ENCODE results near the gene TRIP13. TPM values are rescaled to one million over a fixed set of nuclear protein-coding genes. Genes with fewer than 3 reads are reported as not detected.

The TRIP13 gene
- polyA plus RNA-seq, 3 donors: 0.24 to 1.2 TPM; not detected in 1

DNA sequence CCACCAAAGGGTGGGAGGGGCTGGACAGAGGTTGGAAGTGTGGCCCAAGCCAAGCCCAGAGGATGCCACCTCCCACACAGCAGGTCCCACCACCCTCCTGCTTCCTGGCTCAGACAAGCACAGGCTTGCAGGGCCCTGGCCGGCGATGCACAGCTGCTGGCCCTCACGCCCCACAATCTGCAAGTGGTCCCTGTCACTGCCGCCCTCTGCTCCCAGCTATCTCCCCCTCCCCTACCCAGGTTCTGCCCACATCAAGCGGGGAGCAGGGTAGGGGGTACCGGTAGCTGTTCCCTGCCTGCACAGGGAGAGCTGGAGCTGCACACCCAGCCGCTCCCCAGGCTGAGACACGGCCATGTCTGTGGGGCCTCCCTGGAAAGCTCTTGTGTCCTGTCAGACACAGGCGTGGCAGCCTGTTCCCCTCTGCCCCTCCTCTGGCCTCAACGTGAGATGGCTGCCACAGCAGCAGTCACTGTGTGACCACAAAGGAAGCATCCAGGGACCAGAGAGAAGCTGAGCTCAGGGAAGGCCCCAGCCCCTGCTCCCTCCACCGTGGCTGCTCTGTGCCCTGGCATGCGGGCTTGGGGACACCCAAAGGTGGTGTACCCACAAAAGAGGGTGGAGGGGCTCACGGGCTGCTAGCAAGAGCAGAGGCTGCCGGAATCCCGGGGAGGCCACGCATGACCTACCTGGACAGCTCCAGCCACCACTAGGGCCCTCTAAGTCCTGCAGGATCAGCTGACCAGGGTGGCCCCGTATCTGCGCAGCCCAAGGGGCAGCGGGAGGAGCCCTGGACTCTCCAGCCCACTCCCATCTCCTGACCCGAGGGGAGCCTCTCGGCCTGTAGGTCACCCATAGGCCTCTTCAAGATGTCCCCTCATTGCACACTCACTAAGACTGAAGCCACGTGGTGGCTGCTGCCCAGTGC, 31.0 kb upstream of the TRIP13 start:
- 86% methylated on average over 19 of the region's 22 CpGs for WGBS (ENCODE audit: insufficient coverage)
- Histone ChIP-seq H3K9ac (ENCODE audit: insufficient read depth, low read length, poor library complexity, severe bottlenecking) (no peak overlapping the region), H3K9me3 (replicated peaks in 1 of 2; ENCODE audit: control insufficient read depth in 1 of 2, insufficient read depth in 1 of 2, low read length in 2 of 2) (no peaks in the 10 kb centered on the region), H4K20me1 (ENCODE audit: insufficient read depth, low read length) (no peaks in the 10 kb centered on the region), H3K4me2 (replicated peaks; ENCODE audit: extremely low read depth, low read length, poor library complexity, severe bottlenecking) (no peak overlapping the region), H3K79me2 (ENCODE audit: insufficient read depth, low read length) (no peaks in the 10 kb centered on the region), H2AFZ (ENCODE audit: insufficient read depth, low read depth, low read length, poor library complexity, severe bottlenecking) (no peak overlapping the region), H3K4me1 (ENCODE audit: control insufficient read depth in 1 of 2, insufficient read depth in 2 of 2, low read length in 2 of 2) (no peaks in the 10 kb centered on the region), H3K4me3 (replicated peaks in 1 of 3; ENCODE audit: low read depth in 2 of 3, low read length in 3 of 3) (no peak overlapping the region), H3K27ac (ENCODE audit: low read depth in 1 of 2, low read length in 2 of 2) (no peak overlapping the region), H3K36me3 (replicated peaks in 1 of 2; ENCODE audit: control insufficient read depth in 1 of 2, insufficient read depth in 2 of 2, low read length in 2 of 2) (peaks cover 38 to 44% of the 10 kb centered on the region in 2 donors), H3K27me3 (ENCODE audit: control insufficient read depth in 2 of 2, insufficient read depth in 2 of 2, low read length in 2 of 2) (no peaks in the 10 kb centered on the region)
- intact Hi-C loops (cut with micrococcal nuclease): no loop called here
- Mint-ChIP-seq H3K4me3 (no peak overlapping the region), H3K9me3 (no peaks in the 10 kb centered on the region), H3K4me1 (no peaks in the 10 kb centered on the region), H3K27ac (no peak overlapping the region), H3K27me3 (ENCODE audit: low read depth in 3 of 3) (no peaks in the 10 kb centered on the region), H3K36me3 (peaks cover 46 to 48% of the 10 kb centered on the region in 2 donors)
- TF ChIP-seq, protein P1, sequence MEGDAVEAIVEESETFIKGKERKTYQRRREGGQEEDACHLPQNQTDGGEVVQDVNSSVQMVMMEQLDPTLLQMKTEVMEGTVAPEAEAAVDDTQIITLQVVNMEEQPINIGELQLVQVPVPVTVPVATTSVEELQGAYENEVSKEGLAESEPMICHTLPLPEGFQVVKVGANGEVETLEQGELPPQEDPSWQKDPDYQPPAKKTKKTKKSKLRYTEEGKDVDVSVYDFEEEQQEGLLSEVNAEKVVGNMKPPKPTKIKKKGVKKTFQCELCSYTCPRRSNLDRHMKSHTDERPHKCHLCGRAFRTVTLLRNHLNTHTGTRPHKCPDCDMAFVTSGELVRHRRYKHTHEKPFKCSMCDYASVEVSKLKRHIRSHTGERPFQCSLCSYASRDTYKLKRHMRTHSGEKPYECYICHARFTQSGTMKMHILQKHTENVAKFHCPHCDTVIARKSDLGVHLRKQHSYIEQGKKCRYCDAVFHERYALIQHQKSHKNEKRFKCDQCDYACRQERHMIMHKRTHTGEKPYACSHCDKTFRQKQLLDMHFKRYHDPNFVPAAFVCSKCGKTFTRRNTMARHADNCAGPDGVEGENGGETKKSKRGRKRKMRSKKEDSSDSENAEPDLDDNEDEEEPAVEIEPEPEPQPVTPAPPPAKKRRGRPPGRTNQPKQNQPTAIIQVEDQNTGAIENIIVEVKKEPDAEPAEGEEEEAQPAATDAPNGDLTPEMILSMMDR (IDR thresholded peaks at IDR 0.05): no peak
- DNase-seq: no peak

DNA sequence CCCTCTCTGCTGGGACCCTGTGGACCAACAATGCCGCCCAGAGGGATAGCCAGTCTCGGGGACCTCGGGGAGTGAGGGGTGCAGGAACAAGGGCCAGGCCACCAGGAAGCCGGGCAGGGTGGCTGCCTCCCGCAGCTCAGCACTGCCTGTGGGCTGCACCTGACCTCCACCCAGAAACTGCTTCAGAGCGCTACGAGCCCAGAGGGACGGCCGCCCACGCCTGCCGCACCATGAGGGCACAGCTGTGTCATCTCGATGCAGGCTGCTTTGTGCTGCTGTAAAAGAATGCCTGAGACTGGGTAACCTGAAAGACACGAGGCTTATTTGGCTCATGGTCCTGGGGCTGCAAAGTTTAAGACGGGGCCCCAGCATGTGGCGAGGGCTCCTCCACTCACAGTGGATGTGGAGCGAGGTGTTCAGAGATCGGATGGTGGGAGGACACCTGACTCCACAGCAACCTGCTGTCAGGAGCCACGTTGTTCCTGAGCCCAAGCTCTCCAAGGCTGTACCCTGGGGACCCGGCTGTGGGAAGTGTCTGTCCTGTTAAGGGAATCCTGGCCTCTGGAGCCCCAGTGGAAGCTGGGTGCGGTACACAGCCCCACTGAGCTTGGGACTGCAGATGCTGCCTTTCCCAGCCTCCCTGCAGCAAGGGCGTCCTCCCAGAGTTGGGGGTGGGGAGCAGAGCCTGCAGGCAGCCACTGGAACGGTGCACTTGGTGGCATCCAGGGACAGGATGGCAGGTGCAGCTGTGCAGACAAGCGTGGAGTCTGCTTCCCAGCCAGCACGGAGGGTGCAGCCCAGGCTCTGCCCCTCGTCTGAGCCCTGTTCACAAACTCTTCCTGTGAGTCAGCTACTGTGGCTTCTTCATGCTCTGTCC, 30.1 kb upstream of the TRIP13 start:
- intact Hi-C loops (cut with micrococcal nuclease): no loop called here
- no peaks in the 10 kb centered on the region for H3K27me3 ChIP-seq (ENCODE audit: control insufficient read depth in 2 of 2, insufficient read depth in 2 of 2, low read length in 2 of 2)
- H3K79me2 ChIP-seq (ENCODE audit: insufficient read depth, low read length): no peaks in the 10 kb centered on the region
- Mint-ChIP-seq H3K4me1 (no peaks in the 10 kb centered on the region), H3K27me3 (ENCODE audit: low read depth in 3 of 3) (no peaks in the 10 kb centered on the region), H3K36me3 (peaks cover 54 to 56% of the 10 kb centered on the region in 2 donors), H3K9me3 (peaks cover 0 to 5% (median 0%) of the 10 kb centered on the region in 7 donors), H3K4me3 (no peak overlapping the region), H3K27ac (no peak overlapping the region)
- H3K4me1 ChIP-seq (ENCODE audit: control insufficient read depth in 1 of 2, insufficient read depth in 2 of 2, low read length in 2 of 2): no peaks in the 10 kb centered on the region
- H3K4me3 ChIP-seq (replicated peaks in 1 of 3; ENCODE audit: low read depth in 2 of 3, low read length in 3 of 3): no peak overlapping the region
- no peak overlapping the region for H2AFZ ChIP-seq (ENCODE audit: insufficient read depth, low read depth, low read length, poor library complexity, severe bottlenecking)
- TF ChIP-seq, protein P1 (IDR thresholded peaks at IDR 0.05): no peak
- no peaks in the 10 kb centered on the region for H3K9me3 ChIP-seq (replicated peaks in 1 of 2; ENCODE audit: control insufficient read depth in 1 of 2, insufficient read depth in 1 of 2, low read length in 2 of 2)
- H3K27ac ChIP-seq (ENCODE audit: low read depth in 1 of 2, low read length in 2 of 2): no peak overlapping the region
- peaks cover 47 to 53% of the 10 kb centered on the region in 2 donors for H3K36me3 ChIP-seq (replicated peaks in 1 of 2; ENCODE audit: control insufficient read depth in 1 of 2, insufficient read depth in 2 of 2, low read length in 2 of 2)
- DNase-seq: no peak
- no peak overlapping the region for H3K9ac ChIP-seq (ENCODE audit: insufficient read depth, low read length, poor library complexity, severe bottlenecking)
- H3K4me2 ChIP-seq (replicated peaks; ENCODE audit: extremely low read depth, low read length, poor library complexity, severe bottlenecking): no peak overlapping the region
- WGBS (ENCODE audit: insufficient coverage): 92% methylated on average over 23 of the region's 25 CpGs
- H4K20me1 ChIP-seq (ENCODE audit: insufficient read depth, low read length): no peaks in the 10 kb centered on the region
